Measurements from ENCODE around the gene AUTS2. TPM values are rescaled to one million over a fixed set of nuclear protein-coding genes. Genes with fewer than 3 reads are reported as not detected.

The AUTS2 gene
- total RNA-seq, 1 experiment from 2014 or later, result not detected

DNA sequence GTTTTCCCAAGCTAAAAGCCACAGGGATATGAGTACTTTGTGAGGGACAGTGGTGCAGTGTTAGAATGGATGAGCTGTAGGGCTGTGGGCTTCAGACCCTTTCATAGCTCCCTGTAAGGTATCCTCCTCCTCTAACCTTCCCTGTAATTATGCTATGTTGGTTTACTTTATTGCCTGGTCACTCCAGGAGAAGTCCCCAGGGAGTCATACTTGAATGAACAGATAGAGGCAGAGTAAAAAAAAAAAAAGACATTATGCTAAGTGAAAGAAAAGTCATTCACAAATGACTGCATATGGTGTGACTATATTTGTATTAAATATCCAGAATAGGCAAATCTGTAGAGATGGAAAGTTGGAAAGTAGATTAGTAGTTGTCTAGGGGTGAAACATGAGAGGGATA is 434.4 kb downstream of the AUTS2 start:
- TF ChIP-seq, protein P1, sequence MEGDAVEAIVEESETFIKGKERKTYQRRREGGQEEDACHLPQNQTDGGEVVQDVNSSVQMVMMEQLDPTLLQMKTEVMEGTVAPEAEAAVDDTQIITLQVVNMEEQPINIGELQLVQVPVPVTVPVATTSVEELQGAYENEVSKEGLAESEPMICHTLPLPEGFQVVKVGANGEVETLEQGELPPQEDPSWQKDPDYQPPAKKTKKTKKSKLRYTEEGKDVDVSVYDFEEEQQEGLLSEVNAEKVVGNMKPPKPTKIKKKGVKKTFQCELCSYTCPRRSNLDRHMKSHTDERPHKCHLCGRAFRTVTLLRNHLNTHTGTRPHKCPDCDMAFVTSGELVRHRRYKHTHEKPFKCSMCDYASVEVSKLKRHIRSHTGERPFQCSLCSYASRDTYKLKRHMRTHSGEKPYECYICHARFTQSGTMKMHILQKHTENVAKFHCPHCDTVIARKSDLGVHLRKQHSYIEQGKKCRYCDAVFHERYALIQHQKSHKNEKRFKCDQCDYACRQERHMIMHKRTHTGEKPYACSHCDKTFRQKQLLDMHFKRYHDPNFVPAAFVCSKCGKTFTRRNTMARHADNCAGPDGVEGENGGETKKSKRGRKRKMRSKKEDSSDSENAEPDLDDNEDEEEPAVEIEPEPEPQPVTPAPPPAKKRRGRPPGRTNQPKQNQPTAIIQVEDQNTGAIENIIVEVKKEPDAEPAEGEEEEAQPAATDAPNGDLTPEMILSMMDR (IDR thresholded peaks at IDR 0.05; ENCODE audit: unreplicated experiment), result no peak
- intact Hi-C loops (cut with micrococcal nuclease; ENCODE audit: unreplicated experiment), result no loop called here

GRCh38 chr7:70033226-70033625 is 435.0 kb downstream of the AUTS2 start:
- DNase-seq, result no peak
- no peaks in the 10 kb centered on the region for H3K27me3 Mint-ChIP-seq (ENCODE audit: unreplicated experiment)
- no peaks in the 10 kb centered on the region for H3K36me3 Mint-ChIP-seq (ENCODE audit: insufficient read depth, unreplicated experiment)
- CTCF ChIA-PET, result no interaction called here
- no peaks in the 10 kb centered on the region for H3K4me1 Mint-ChIP-seq (ENCODE audit: low read depth, unreplicated experiment)
- TF ChIP-seq, protein P1 (IDR thresholded peaks at IDR 0.05; ENCODE audit: unreplicated experiment), result no peak
- peaks cover 8% of the 10 kb centered on the region for H3K9me3 Mint-ChIP-seq (ENCODE audit: low read depth, unreplicated experiment)
- H3K27ac Mint-ChIP-seq (ENCODE audit: unreplicated experiment), result no peak overlapping the region
- no peak overlapping the region for H3K4me3 Mint-ChIP-seq (ENCODE audit: low read depth, unreplicated experiment)
- no TSS peak for BruUV-seq (replicated peaks)
- intact Hi-C loops (cut with micrococcal nuclease; ENCODE audit: unreplicated experiment), result no loop called here

More for the DNA sequence above, 434.4 kb downstream of the AUTS2 start:
- no peak for DNase-seq
- CTCF ChIA-PET, result interaction anchor here (0.6 kb wide), 1 partner anchor 137 kb away, joined by 3 read pairs; no protein-coding TSS in a partner anchor
- Mint-ChIP-seq H3K36me3 (ENCODE audit: insufficient read depth, unreplicated experiment) (no peaks in the 10 kb centered on the region), H3K27me3 (ENCODE audit: unreplicated experiment) (no peaks in the 10 kb centered on the region), H3K4me3 (ENCODE audit: low read depth, unreplicated experiment) (no peak overlapping the region), H3K9me3 (ENCODE audit: low read depth, unreplicated experiment) (peaks cover 11% of the 10 kb centered on the region), H3K27ac (ENCODE audit: unreplicated experiment) (no peak overlapping the region), H3K4me1 (ENCODE audit: low read depth, unreplicated experiment) (no peaks in the 10 kb centered on the region)
- BruUV-seq (replicated peaks), result no TSS peak

GRCh38 chr7:70034999-70035398 is 436.7 kb downstream of the AUTS2 start:
- CTCF ChIA-PET, result no interaction called here
- TF ChIP-seq, protein P1 (IDR thresholded peaks at IDR 0.05; ENCODE audit: unreplicated experiment), result no peak
- H3K36me3 Mint-ChIP-seq (ENCODE audit: insufficient read depth, unreplicated experiment), result no peaks in the 10 kb centered on the region
- H3K27ac Mint-ChIP-seq (ENCODE audit: unreplicated experiment), result no peak overlapping the region
- no peaks in the 10 kb centered on the region for H3K4me1 Mint-ChIP-seq (ENCODE audit: low read depth, unreplicated experiment)
- H3K9me3 Mint-ChIP-seq (ENCODE audit: low read depth, unreplicated experiment), result peaks cover 4% of the 10 kb centered on the region
- no peak for DNase-seq
- H3K27me3 Mint-ChIP-seq (ENCODE audit: unreplicated experiment), result no peaks in the 10 kb centered on the region
- BruUV-seq (replicated peaks), result no TSS peak
- H3K4me3 Mint-ChIP-seq (ENCODE audit: low read depth, unreplicated experiment), result no peak overlapping the region
- intact Hi-C loops (cut with micrococcal nuclease; ENCODE audit: unreplicated experiment), result no loop called here

DNA sequence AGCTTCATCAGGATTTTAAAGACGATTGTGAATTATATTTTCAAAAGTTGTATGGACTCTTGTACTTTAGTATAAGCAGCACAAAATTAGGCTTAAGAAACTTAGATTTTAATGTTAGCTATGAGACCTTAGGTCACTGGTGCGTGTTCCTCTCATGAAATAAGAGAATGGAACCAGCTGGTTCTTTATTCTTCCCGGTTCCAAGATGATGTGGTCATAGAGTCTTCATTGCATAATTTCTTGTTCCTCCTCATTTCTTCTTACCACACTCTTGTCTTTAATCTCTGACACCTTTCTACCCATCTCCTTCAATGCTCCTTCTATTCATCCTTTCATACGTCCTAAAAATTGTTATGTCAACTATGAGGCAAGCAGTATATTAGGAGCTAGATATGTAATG is 437.2 kb downstream of the AUTS2 start:
- H3K4me1 Mint-ChIP-seq (ENCODE audit: low read depth, unreplicated experiment), result no peaks in the 10 kb centered on the region
- H3K36me3 Mint-ChIP-seq (ENCODE audit: insufficient read depth, unreplicated experiment), result no peaks in the 10 kb centered on the region
- DNase-seq, result no peak
- intact Hi-C loops (cut with micrococcal nuclease; ENCODE audit: unreplicated experiment), result no loop called here
- H3K9me3 Mint-ChIP-seq (ENCODE audit: low read depth, unreplicated experiment), result peaks cover 4% of the 10 kb centered on the region
- TF ChIP-seq, protein P1 (IDR thresholded peaks at IDR 0.05; ENCODE audit: unreplicated experiment), result no peak
- BruUV-seq (replicated peaks), result no TSS peak
- H3K4me3 Mint-ChIP-seq (ENCODE audit: low read depth, unreplicated experiment), result no peak overlapping the region
- H3K27ac Mint-ChIP-seq (ENCODE audit: unreplicated experiment), result no peak overlapping the region
- no peaks in the 10 kb centered on the region for H3K27me3 Mint-ChIP-seq (ENCODE audit: unreplicated experiment)
- CTCF ChIA-PET, result no interaction called here
